Bronchial epithelial cell (primary cell): ENCODE measurements around the gene GNAL. TPM values are rescaled to one million over a fixed set of nuclear protein-coding genes. Genes with fewer than 3 reads are reported as not detected.

Experiments
- DNase-seq: peaks from one replicate; pipeline ENCODE4 v3.0.0-alpha.2; 2010; ENCODE audit warnings: low read depth
- FAIRE-seq: peaks from 2 replicates; lab custom pipeline; 2011; peaks lifted over from hg19 to GRCh38; lab: Jason Lieb, UNC
- H3K27me3 ChIP-seq: 2 replicates; pipeline ENCODE4 v1.5.1; 2011; ENCODE audit warnings: low read length; ENCODE audit not compliant: control insufficient read depth, insufficient read depth
- H3K36me3 ChIP-seq: 2 replicates; pipeline ENCODE4 v1.5.1; 2011; ENCODE audit warnings: low read length; ENCODE audit not compliant: control insufficient read depth, insufficient read depth
- H3K4me3 ChIP-seq: 2 replicates; pipeline ENCODE4 v1.5.1; 2011; ENCODE audit warnings: mild to moderate bottlenecking, low read depth, low read length, control low read depth
- total RNA-seq: library from RNA; depleted of rRNA; stranded (reverse); fragments of >200 nt; gene quantifications from 2 replicates; pipeline ENCODE4 v1.2.1, GENCODE V29; 2014
- TF ChIP-seq, protein P1 (sequence below): IDR thresholded peaks from 2 replicates; pipeline ENCODE4 v1.5.1; 2011; ENCODE audit warnings: mild to moderate bottlenecking, moderate library complexity, low read length, control low read depth, inconsistent platforms; ENCODE audit not compliant: insufficient read depth, severe bottlenecking

GNAL gene
- total RNA-seq, 1 donor from 2014 or later = 10.8 TPM

DNA sequence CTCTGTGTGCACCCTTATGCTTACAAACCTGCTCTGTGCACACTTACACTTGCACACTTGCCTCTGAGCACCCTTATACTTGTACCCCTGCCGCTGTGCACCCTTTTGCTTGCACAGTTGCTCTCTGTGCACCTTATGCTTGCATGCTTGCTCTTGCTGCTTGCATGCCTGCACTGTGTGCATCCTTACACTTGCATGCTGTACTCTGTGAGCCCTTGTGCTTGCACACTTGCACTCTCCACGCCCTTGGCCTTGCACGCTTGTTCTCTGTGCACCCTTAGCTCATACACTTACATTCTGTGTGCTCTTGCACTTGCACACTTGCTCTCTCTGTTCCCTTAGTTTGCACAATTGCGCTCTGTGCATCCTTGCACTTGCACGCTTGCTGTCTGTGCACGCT lies 78.3 kb downstream of the GNAL start:
- DNase-seq (no peak), FAIRE-seq (no peak)
- TF ChIP-seq, protein P1, sequence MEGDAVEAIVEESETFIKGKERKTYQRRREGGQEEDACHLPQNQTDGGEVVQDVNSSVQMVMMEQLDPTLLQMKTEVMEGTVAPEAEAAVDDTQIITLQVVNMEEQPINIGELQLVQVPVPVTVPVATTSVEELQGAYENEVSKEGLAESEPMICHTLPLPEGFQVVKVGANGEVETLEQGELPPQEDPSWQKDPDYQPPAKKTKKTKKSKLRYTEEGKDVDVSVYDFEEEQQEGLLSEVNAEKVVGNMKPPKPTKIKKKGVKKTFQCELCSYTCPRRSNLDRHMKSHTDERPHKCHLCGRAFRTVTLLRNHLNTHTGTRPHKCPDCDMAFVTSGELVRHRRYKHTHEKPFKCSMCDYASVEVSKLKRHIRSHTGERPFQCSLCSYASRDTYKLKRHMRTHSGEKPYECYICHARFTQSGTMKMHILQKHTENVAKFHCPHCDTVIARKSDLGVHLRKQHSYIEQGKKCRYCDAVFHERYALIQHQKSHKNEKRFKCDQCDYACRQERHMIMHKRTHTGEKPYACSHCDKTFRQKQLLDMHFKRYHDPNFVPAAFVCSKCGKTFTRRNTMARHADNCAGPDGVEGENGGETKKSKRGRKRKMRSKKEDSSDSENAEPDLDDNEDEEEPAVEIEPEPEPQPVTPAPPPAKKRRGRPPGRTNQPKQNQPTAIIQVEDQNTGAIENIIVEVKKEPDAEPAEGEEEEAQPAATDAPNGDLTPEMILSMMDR = no peak
- Histone ChIP-seq H3K27me3 (no peaks in the 10 kb centered on the region), H3K36me3 (no peaks in the 10 kb centered on the region), H3K4me3 (no peak overlapping the region)

DNA sequence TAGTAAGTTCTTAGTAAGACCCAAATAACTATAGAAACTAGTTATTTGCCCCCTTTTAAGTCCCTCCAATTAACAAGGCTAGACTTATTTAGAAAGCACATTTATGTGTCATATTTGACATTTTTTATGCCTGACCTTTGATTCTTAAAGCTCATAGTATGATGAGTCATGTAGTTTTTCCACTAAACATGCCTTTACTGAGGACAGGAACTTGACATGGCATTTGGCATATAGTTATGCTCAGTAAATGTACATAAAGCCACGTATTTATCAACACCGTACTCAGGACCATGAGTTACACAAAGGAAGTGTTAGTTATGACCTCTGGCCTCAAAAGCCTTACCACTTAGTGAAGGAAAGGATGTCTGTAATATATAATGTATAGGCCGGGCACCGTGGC lies 78.9 kb downstream of the GNAL start:
- no peaks in the 10 kb centered on the region for H3K36me3 ChIP-seq
- DNase-seq (peak; percentile 71), FAIRE-seq (no peak)
- H3K27me3 ChIP-seq = no peaks in the 10 kb centered on the region
- TF ChIP-seq, protein P1 = no peak
- H3K4me3 ChIP-seq = no peak overlapping the region

DNA sequence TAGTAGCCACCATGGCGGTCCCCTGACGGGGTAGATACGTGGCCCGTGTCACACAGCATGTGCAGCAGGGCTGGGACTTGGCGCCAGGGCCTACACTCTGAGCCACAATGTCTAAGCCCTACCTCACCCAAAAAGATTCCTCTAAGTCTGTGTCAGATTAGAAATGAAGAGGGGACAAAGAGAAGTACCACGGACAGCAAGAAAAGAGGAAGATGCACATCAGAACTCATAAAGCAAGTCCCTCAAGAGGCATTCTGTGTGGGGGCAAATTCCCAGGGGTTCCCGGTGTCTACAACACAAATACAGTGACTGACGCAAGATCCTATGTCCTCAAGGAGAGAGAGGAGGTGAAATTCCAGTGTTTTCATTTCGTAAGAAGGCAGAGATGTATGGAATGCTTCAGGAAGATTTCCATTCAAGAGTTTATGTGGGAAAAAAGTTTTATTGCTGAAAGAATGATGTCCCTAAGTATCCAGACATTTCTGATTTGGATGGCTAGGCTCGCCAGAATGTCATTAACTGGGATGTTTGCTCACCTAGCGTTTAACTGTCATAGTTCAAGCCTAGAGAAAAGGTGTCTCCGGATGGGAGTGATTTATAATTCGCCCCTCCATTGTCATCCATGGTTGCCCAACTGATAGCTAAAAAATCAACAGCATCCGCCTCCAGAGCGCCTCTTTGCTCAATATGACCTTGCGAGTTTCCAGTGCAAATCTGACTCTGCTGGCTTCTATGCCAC lies 86.5 kb downstream of the GNAL start:
- Histone ChIP-seq H3K36me3 (no peaks in the 10 kb centered on the region), H3K27me3 (no peaks in the 10 kb centered on the region), H3K4me3 (no peak overlapping the region)
- DNase-seq = no peak
- no peak for FAIRE-seq
- TF ChIP-seq, protein P1 = no peak

DNA sequence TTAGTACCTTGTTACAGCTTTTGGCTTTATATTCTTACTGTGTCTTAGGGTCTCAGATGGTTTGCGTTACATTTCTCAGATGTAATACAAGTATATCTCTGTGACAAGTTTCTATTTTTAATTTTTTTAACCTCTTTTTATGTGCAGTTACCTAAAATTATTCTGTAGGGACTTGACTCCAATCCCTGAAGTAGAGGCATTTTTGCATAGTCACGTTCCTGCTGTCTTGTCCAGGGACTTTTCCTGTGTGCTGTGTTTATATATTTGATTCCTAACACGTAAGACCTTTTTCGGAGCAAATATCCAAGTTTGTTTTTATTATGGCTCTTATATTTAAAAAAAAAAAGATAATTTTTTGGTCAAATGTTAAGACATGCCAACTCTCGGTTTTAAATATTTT lies 91.0 kb downstream of the GNAL start:
- Histone ChIP-seq H3K27me3 (no peaks in the 10 kb centered on the region), H3K4me3 (no peak overlapping the region), H3K36me3 (no peaks in the 10 kb centered on the region)
- no peak for DNase-seq
- TF ChIP-seq, protein P1 = no peak
- FAIRE-seq = no peak

DNA sequence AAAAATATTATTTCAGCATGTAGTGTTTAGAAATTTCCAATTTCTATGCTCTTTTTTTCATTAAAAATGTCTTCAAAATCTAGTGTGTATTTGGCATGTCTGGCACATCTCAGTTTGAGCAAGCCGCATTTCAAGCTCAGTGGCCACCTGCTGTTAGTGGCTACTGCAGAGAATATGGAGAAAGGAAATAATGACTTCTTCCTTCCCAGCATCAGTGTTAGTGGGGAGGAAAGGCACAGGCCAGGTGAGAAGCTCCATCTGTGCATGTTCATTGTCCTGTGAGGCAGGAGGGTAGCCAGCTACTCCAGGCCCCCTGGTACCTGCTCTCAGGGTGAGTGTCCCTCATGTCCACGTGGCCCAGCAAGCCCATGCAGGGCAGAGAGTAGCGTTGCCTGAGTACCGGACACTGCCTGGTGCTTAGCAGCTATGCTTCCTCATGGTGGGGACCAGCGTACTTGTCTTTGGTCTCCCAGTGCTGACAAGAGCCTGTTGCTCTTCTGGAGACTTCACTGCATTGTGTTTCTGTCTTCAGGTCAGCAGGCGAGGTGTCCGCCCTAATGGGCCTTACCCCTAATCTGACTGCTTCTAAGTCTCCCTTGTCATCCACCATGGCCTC lies 94.8 kb downstream of the GNAL start:
- no peak overlapping the region for H3K4me3 ChIP-seq
- TF ChIP-seq, protein P1 = no peak

More for the DNA sequence above, 94.8 kb downstream of the GNAL start:
- H3K27me3 ChIP-seq = no peaks in the 10 kb centered on the region
- DNase-seq (no peak), FAIRE-seq (peak; percentile 55)
- no peaks in the 10 kb centered on the region for H3K36me3 ChIP-seq
